ENCODE measurements around the gene ICAM1.
"Not testable (repeated sequence)": the region's sequence is repeated elsewhere in the genome, so short reads cannot be mapped to it uniquely, and the experiment has no call there.

Gene ICAM1

GRCh38 chr19:10241826-10242449, 29.0 kb upstream of the ICAM1 start:
- not testable (repeated sequence) for DNase-seq (ENCODE audit: low spot score)

GRCh38 chr19:10243606-10244005, 27.3 kb upstream of the ICAM1 start:
- no peak for DNase-seq (ENCODE audit: low spot score)

GRCh38 chr19:10245189-10245939, 25.6 kb upstream of the ICAM1 start:
- DNase-seq (ENCODE audit: low spot score) = no peak

GRCh38 chr19:10246511-10246910, 24.4 kb upstream of the ICAM1 start:
- no peak for DNase-seq (ENCODE audit: low spot score)

GRCh38 chr19:10251792-10252694, 18.9 kb upstream of the ICAM1 start, which contains the start of gene MRPL4:
Gene MRPL4 (plus strand): TSS chr19:10252214. CDS start chr19:10252254, 40 bp downstream.
- peak; percentile 97 for DNase-seq (ENCODE audit: low spot score)

GRCh38 chr19:10252707-10253106, 18.2 kb upstream of the ICAM1 start:
- no peak for DNase-seq (ENCODE audit: low spot score)

- no peak for DNase-seq (ENCODE audit: low spot score)
Observed at GRCh38 chr19:10254244-10254643, 16.7 kb upstream of the ICAM1 start.

GRCh38 chr19:10255358-10255757, 15.6 kb upstream of the ICAM1 start:
- DNase-seq (ENCODE audit: low spot score) = no peak

- no peak for DNase-seq (ENCODE audit: low spot score)
Observed at GRCh38 chr19:10256551-10256950, 14.4 kb upstream of the ICAM1 start.

GRCh38 chr19:10256970-10257615, 13.8 kb upstream of the ICAM1 start:
- no peak for DNase-seq (ENCODE audit: low spot score)

- no peak for DNase-seq (ENCODE audit: low spot score)
Observed at GRCh38 chr19:10258080-10258710, 12.7 kb upstream of the ICAM1 start.

GRCh38 chr19:10259162-10259905, 11.6 kb upstream of the ICAM1 start:
- DNase-seq (ENCODE audit: low spot score) = peak; percentile 83

GRCh38 chr19:10260141-10260584, 10.8 kb upstream of the ICAM1 start:
- no peak for DNase-seq (ENCODE audit: low spot score)

GRCh38 chr19:10262771-10263170, 8.1 kb upstream of the ICAM1 start:
- DNase-seq (ENCODE audit: low spot score) = no peak

- DNase-seq (ENCODE audit: low spot score) = no peak
Observed at GRCh38 chr19:10266706-10267105, 4.2 kb upstream of the ICAM1 start.

- no peak for DNase-seq (ENCODE audit: low spot score)
Observed at GRCh38 chr19:10268071-10268470, 2.8 kb upstream of the ICAM1 start.

GRCh38 chr19:10269333-10270179, 1.4 kb upstream of the ICAM1 start:
- DNase-seq (ENCODE audit: low spot score) = peak; percentile 92

GRCh38 chr19:10270180-10270615, 722 bp upstream of the ICAM1 start:
- peak; percentile 41 for DNase-seq (ENCODE audit: low spot score)

GRCh38 chr19:10271543-10272086, 695 bp downstream of the ICAM1 start:
- DNase-seq (ENCODE audit: low spot score) = no peak
